Neural progenitor cell (in vitro differentiated cells): ENCODE data around the gene SAMHD1.

Experiments
- CTCF ChIP-seq: fragments of 200-600 bp; sonication (generic); IDR thresholded peaks from 2 replicates; pipeline ENCODE4 v1.5.1; 2017; ENCODE audit warnings: antibody characterized with exemption, mild to moderate bottlenecking
- EZH2 ChIP-seq: fragments of 200-600 bp; sonication (generic); IDR thresholded peaks from 2 replicates; pipeline ENCODE4 v1.6.1; 2017; ENCODE audit warnings: antibody characterized with exemption, mild to moderate bottlenecking, moderate library complexity
- EZH2phosphoT487 ChIP-seq: fragments of 200-600 bp; sonication (generic); IDR thresholded peaks from 2 replicates; pipeline ENCODE4 v1.6.1; 2017; ENCODE audit warnings: antibody characterized with exemption

- no peak for TF ChIP-seq CTCF
- TF ChIP-seq EZH2: no peak
- no peak for TF ChIP-seq EZH2phosphoT487
Measured at GRCh38 chr20:36890586-36890985, 60.9 kb downstream of the SAMHD1 start.
